ENCODE measurements around the gene CCDC127. TPM values are rescaled to one million over a fixed set of nuclear protein-coding genes. Genes with fewer than 3 reads are reported as not detected.
"Not testable (repeated sequence)": the region's sequence is repeated elsewhere in the genome, so short reads cannot be mapped to it uniquely, and the experiment has no call there.

The CCDC127 gene
- polyA plus RNA-seq, 3 donors: 1.7 to 4.3 (median 2.4) TPM

GRCh38 chr5:237931-238330 is 20.0 kb upstream of the CCDC127 start:
- H3K27ac ChIP-seq (ENCODE audit: low read depth, low read length): not testable (repeated sequence)
- 95 to 98% (median 96%) methylated on average over 6 to 8 of the region's 8 CpGs for WGBS, 3 donors

DNA sequence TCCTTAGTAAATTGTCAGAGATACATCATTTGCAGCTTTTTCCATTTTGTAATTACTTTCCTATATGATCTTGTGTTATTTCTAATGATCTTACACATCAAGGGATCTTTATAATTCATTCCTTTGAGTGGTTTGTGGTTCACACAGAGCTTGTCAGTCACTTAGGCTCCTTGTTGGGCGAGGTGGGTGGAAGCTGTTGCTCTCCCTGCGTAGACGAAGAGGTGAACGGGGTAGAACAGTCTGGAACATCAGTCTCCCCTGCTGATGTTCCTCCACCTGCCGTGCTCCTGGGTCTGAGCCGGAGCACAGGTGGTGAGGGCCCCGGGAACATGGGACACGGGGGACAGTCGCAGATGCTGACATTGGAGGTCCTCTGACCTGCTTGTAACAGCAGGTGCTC is 17.6 kb upstream of the CCDC127 start:
- WGBS, 3 donors: 94 to 98% (median 98%) methylated on average over 6 to 7 of the region's 9 CpGs
- not testable (repeated sequence) for H3K27ac ChIP-seq (ENCODE audit: low read depth, low read length)

DNA sequence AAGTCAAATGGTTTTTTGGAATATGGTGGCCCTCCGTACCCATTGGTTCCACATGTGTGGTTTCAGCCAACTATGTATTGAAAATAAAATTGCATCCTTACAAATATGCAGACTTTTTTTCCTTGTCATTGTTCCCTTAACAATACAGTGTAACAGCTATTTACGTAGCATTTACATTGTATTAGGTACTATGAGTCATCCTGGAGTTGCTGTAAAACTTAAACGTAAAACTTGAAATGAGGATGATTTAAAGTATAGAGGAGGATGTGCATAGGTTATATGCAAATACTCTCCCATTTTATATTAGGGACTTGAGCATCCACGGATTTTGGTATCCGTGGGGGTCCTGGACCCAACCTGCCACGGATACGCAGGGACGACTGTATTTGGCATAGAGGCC is 16.5 kb upstream of the CCDC127 start:
- H3K27ac ChIP-seq (ENCODE audit: low read depth, low read length): no peak overlapping the region
- 85 to 96% (median 86%) methylated on average over 8 of the region's 8 CpGs for WGBS, 3 donors

GRCh38 chr5:233426-233825 is 15.5 kb upstream of the CCDC127 start:
- 94 to 96% (median 95%) methylated on average over 20 of the region's 20 CpGs for WGBS, 3 donors
- not testable (repeated sequence) for H3K27ac ChIP-seq (ENCODE audit: low read depth, low read length)

- H3K27ac ChIP-seq (ENCODE audit: low read depth, low read length): no peak overlapping the region
- 83 to 91% (median 90%) methylated on average over 13 of the region's 13 CpGs for WGBS, 3 donors
These were observed 13.7 kb upstream of the CCDC127 start for GRCh38 chr5:231661-232060.

GRCh38 chr5:230711-231110 is 12.8 kb upstream of the CCDC127 start:
- no peak overlapping the region for H3K27ac ChIP-seq (ENCODE audit: low read depth, low read length)
- 93 to 96% (median 93%) methylated on average over 14 of the region's 14 CpGs for WGBS, 3 donors

- 64 to 94% (median 78%) methylated on average over 3 of the region's 3 CpGs for WGBS, 3 donors
- no peak overlapping the region for H3K27ac ChIP-seq (ENCODE audit: low read depth, low read length)
These were observed 10.9 kb upstream of the CCDC127 start for GRCh38 chr5:228886-229285.

GRCh38 chr5:227375-227774 is 9.4 kb upstream of the CCDC127 start:
- 87 to 96% (median 89%) methylated on average over 9 to 15 of the region's 17 CpGs for WGBS, 3 donors
- H3K27ac ChIP-seq (ENCODE audit: low read depth, low read length): not testable (repeated sequence)

GRCh38 chr5:225334-225733 is 7.4 kb upstream of the CCDC127 start:
- H3K27ac ChIP-seq (ENCODE audit: low read depth, low read length): no peak overlapping the region
- WGBS, 3 donors: 96 to 97% (median 97%) methylated on average over 14 of the region's 14 CpGs

DNA sequence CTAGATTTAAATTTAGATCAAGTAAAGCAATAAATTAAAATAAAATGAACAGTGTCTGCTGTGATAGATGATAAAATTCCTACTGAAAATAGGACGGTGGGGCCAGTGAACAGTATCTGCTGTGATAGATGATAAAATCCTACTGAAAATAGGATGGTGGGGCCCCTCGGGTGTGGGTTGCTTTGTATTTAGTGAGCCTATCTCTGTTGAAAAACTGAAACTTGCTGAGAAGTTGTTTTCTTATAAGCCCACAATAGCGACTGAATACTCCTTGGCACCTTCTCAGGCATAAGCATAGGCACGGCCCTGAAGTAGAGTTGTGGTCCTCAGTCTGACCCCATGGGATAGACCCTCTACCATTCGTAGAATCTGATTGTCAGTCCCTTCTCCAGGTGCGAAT is 5.8 kb upstream of the CCDC127 start:
- 62 to 87% (median 67%) methylated on average over 6 of the region's 6 CpGs for WGBS, 3 donors
- no peak overlapping the region for H3K27ac ChIP-seq (ENCODE audit: low read depth, low read length)

GRCh38 chr5:222951-223715 is 5.2 kb upstream of the CCDC127 start:
- WGBS, 3 donors: 36 to 68% (median 38%) methylated on average over 6 of the region's 6 CpGs
- H3K27ac ChIP-seq (ENCODE audit: low read depth, low read length): not testable (repeated sequence)

- 15 to 28% (median 21%) methylated on average over 4 of the region's 4 CpGs for WGBS, 3 donors
- no peak overlapping the region for H3K27ac ChIP-seq (ENCODE audit: low read depth, low read length)
These were observed 2.0 kb upstream of the CCDC127 start for GRCh38 chr5:219991-220390.

GRCh38 chr5:219460-219863 is 1.5 kb upstream of the CCDC127 start:
- 8 to 17% (median 14%) methylated on average over 9 of the region's 9 CpGs for WGBS, 3 donors
- H3K27ac ChIP-seq (ENCODE audit: low read depth, low read length): no peak overlapping the region

- WGBS, 3 donors: 0 to 1% (median 1%) methylated on average over 60 to 73 of the region's 73 CpGs
- no peak overlapping the region for H3K27ac ChIP-seq (ENCODE audit: low read depth, low read length)
These were observed 721 bp upstream of the CCDC127 start for GRCh38 chr5:218457-219291.

- not testable (repeated sequence) for H3K27ac ChIP-seq (ENCODE audit: low read depth, low read length)
- WGBS, 3 donors: 84 to 95% (median 90%) methylated on average over 8 to 9 of the region's 10 CpGs
These were observed 1.9 kb downstream of the CCDC127 start for GRCh38 chr5:216076-216475.

DNA sequence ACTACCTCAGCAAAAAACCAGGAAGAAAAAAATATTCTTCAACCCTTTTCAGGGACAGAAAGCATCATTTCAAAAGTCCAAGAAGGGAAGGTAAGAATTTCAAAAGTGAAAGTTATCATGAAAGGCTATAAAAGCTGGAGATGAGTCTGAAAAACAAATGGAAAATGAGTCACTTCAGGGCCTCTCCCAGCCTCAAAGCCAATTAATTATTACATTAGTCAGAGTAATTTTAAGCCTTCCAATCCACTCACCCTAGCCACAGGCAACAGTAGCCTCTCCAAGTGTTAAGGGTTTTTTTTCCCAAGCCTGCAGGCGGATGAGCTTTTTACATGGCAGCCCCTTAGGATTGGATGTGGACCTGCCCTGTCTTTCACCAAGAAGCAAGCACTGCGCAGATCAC is 2.7 kb downstream of the CCDC127 start:
- not testable (repeated sequence) for H3K27ac ChIP-seq (ENCODE audit: low read depth, low read length)

GRCh38 chr5:213803-214395 is 4.1 kb downstream of the CCDC127 start:
- 90 to 94% (median 91%) methylated on average over 12 of the region's 12 CpGs for WGBS, 3 donors
- H3K27ac ChIP-seq (ENCODE audit: low read depth, low read length): no peak overlapping the region

More for the DNA sequence above, 2.7 kb downstream of the CCDC127 start:
- 85 to 95% (median 88%) methylated on average over 1 to 2 of the region's 2 CpGs for WGBS, 3 donors

DNA sequence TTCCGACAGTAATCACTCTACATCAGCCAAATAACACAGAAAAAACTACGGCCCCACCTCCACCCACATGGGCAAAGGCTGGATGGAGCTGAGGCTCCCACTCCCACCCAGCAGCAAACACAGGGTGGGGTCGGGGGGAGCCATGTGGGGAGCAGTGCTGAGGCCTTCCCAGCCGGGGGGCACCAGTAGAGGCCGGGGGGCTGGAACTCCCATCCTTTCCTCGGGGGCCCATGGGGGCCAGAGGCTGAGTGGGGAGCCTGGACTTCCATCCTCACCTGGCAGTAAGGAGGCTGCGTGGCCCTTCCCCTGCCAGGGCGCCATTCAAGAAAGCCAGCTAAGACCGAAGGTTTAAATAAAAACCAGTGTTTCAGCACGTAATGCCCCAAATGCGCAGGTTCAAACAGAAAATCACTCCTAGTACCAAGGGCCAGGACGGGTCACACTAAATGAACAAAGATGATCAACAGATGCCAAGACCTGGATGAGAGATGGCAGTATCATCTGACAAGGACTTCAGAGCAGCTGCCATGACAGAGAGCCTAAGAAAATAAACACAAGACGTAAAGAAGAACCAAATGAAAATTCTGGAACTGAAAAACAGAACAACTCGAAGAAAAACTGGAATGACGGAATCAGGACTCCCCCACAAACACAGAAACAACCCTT is 9.4 kb downstream of the CCDC127 start:
- 88% methylated on average over 15 of the region's 15 CpGs for WGBS, 3 donors
- no peak overlapping the region for H3K27ac ChIP-seq (ENCODE audit: low read depth, low read length)

GRCh38 chr5:207599-207998 is 10.4 kb downstream of the CCDC127 start:
- H3K27ac ChIP-seq (ENCODE audit: low read depth, low read length): no peak overlapping the region
- 72 to 88% (median 83%) methylated on average over 14 of the region's 14 CpGs for WGBS, 3 donors
